Hippocampal formation (tissue), 2 donors: Measurements from ENCODE around the gene NCAM2.

Experiments
- DNase-seq, 2 donors: peaks; one replicate each; lab custom pipeline; 2025; lab: John Stamatoyannopoulos, UW

The NCAM2 gene

DNA sequence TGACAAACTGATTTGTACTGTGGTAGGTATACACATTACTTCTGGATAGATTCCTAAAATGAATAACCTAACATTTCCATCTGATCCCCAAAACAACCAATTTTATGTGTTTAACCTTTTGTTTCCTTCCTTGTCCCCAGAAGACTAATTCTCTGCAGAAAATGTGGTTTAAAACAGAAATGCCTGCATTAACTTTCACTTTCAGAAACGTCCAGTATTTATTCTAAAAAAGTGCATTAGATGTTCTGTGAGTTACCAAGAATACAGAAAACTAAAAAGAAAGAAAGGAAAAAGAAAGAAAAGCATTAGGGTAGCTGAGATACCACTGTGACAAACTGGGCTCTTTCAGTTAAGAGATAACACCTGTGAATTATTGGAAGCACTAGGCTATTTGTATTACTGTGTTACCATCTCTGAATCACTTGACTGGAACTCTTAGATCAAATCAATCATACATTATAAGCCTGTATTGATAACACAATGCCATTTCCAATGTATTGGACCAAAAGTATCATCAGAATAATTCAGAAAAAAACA lies 177.7 kb downstream of the NCAM2 start:
- DNase-seq = no peak

DNA sequence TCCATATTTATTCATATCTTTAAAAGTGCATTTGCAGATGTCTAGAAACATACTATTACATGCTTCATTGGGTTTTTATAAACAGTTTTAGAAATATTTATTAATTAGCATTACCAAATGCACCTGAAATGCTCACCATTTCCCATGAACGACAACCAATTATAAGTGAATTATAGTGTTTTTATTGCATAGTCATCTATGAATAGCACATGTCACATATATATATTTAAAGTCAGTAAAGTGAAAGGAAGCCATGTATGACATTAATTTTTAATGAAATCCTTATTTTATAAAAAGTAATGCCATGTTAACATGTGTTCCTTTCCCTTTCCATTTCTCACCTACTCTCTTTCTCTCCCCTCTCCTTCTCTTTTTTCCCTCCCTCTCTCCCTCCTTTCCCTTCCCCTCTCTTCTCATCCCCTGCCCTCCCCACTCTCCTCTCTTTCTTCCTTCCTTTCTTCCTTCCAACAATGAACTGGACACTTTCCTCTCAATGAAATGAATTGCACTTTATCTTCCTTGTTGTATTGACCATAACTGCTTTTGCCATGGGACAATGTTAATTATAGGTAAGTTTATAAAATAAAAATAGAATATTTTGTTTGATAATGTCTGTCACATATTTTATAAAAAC lies 179.3 kb downstream of the NCAM2 start:
- DNase-seq = no peak

DNA sequence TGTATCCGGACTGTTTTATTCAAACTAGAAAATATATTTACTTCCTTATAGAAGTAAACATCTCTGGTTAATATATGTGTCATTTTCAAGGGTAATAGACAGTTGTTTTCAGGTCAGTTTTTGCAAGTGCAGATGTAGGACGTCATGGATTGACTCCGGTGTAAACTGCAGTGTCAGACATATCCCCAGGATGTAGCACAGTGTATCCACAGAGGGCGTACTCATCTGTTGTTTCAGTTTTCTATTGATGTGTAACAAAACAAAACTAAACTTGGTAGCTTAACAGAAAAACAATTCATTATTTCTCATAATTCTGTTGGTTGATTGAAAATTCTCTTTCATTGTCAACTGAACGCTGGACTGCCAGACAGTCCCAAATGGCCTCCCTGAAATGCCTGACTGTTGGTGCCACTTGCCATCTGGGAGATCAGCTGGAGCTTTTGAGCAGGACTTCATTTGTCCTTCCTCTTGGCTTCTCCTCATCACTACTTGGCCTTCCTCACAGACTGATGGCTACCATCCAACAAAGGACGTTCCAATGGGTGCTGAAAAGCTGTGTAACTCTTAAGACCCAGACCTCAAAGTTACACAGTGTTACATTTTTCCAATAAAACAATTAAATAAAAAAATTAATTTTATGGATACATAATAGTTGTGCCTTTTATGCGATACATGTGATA lies 181.6 kb downstream of the NCAM2 start:
- DNase-seq = no peak

DNA sequence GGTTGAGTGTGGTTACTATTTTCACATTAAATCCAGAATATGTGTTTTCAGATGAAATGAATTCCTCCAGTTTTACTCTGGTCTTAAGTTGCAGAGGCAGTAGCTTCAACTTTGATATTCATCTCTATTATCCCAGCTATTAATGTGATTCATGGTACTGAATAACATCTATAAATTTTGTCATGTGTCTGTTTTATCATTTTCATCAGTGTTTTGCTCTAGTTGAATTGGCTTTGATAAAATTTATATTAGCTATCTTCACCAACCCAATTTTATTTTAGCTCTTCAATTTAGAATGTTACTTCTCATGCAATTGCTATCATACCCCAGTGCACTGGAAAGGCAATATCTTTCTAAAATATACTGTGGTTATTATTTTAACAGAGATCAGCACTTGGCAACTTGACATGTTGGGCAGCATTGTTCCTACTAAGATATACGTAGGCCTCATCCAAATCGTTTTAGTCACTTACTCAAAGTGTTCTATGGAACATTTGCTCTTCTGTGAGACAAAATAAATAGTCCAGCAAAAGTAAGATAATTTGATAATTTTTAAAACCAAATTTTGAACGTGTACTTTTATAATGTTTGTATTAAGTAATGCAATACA lies 184.3 kb downstream of the NCAM2 start:
- DNase-seq = no peak

DNA sequence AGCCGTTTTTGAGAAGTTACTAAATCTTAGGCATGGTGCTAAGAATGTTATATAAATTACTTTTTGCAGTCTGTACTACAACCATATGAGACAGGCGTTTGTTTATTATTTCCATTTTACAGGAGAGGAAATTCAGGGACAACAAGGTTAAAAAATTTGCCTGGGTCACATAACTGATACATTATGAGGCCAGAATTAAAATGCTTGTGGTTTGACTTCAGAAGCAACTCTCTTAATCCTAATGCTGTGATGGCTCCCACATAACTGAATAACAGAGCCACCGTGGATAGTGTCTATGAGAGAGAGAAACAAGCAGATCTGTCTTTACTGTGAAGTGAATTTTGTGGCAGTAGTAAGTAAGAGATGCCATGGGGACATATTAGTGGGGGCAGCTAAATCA lies 184.9 kb downstream of the NCAM2 start:
- DNase-seq = no peak

DNA sequence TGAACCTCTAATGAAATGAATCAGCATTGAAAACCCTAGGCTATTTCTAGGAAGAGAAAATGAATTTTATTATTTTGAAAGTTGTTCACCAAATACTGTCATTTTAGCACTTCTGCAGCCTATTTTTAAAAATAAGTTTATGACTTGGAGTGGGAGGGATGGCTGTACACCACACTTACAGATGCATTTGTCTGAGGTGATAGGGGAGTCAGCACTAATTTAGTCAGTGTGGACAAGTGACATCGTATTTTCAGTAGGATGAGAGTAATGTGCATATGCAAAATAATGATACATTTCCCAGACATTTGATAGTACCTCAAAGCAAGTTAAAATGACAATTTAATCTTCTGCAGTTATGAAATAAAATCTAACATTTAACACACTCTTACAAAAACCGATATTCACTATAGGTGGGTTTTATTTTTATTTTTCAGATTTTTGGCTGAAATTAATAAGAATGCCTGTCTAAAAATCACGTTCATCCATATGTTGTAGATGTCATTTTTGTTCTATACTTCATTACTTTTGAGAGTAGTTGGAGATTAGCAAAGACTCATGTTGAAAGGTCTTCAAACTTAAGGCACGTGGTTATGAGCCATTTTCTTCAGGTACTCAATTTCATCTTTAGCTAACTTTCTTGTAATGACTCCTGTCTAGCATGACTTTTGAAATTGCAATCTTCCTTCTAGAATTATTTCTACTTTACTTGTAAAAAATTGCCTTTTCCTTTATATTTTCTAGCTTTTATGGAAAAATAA lies 186.7 kb downstream of the NCAM2 start:
- no peak for DNase-seq

DNA sequence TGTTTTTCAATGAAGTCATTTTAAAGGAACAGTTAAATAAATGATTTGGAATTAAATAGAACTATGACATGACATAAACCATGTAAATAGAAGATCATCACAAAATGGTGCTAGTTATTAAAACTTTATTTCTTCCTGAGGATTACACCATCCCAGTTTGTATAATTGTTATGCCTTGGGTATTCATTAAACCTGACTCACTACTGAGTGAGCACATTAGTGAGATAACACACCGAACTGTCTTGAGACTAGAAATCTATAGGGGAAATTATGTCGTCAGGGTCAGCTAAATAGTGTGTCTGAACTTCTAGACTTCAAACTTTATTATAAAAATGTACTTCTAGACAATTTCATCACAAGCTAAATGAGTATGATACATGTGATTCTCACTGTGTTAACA lies 189.4 kb downstream of the NCAM2 start:
- no peak for DNase-seq

DNA sequence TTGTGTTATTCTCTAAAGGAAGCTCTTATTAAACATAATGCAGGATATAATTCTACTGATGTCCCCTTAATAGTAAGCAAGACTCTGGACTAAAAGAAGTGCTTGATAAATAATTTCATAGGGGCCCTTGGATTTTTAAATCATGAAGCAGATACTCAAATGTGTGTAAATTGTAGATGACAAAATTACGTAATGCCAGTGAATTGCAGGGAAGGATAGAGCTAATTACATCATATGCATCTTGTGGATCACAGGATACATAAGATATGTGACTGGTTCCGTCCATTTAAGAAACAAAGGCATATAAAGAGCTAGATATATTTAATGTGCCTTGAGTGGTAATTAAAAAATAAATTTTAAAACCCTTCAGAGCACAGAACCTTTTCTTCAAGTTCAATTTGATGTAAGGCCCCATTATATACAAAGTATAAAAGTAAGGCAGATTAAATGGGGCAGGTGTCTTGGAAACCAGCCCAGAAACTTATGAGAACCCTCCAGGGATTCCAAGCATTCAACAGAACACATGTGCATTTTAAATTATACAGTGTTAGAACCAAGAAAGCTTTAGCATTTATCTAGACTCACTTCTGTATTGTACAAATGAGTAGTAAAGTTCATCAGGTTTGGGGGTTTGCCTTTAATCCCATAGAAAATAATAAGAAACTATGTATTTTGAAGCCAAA lies 190.4 kb downstream of the NCAM2 start:
- DNase-seq = no peak

DNA sequence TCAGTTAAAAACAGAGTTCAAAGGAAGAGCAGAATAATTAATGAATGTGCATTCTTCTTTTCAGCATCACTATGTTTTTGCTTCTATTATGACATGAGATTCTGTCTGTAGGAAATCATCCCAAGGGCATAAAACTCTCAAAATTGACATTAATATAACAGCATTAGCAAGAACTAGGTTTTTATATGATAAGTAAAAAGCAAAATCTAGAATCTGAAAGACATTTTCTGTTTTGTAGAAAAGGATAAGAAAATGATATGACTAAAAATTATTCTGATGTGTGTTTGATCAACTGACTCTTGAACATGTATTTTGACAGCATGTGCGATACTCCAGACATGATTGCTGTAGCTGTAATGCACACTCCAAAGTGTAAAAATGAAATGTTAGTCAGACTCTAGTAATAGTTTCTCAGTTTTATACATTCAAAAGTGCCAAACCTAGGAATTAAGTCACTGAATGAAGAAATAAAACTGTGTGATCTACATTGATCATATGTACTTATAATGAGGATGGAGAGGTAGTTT lies 197.3 kb downstream of the NCAM2 start:
- no peak for DNase-seq

DNA sequence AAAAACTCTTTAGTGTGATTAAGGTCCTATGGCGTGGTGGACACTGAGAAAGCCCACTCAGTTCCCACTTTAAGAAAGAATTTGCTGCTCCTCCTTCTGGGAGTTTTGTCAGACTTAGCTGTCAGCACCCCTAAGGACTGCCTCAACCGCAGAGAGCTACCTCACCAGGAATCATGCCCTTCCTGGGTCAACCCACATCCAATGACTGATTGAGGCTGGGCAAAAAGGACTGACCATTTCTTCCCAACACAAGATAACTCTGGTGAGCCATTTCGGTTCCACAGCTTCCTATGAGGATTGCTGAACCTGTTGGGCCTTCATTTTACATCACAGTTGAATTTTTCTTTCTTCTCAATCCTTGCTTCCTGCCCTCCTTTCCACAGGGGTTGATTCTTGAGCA lies 197.9 kb downstream of the NCAM2 start:
- DNase-seq = no peak

DNA sequence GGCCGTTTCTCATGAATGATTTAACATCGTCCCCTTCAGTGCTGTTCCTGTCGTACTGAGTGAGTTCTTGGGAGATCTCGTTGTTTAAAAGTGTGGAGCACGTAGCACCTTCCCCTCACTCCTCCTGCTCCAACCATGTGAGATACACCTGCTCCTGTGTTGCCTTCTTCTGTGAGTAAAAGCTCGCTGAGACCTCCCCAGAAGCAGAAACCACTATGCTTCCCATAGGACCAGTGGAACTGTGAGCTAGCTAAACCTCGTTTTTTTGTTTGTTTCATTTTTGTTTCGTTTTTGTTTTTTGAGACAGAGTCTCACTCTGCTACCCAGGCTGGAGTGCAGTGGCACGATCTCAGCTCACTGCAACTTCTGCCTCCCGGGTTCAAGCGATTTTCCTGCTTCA lies 198.6 kb downstream of the NCAM2 start:
- DNase-seq = no peak

DNA sequence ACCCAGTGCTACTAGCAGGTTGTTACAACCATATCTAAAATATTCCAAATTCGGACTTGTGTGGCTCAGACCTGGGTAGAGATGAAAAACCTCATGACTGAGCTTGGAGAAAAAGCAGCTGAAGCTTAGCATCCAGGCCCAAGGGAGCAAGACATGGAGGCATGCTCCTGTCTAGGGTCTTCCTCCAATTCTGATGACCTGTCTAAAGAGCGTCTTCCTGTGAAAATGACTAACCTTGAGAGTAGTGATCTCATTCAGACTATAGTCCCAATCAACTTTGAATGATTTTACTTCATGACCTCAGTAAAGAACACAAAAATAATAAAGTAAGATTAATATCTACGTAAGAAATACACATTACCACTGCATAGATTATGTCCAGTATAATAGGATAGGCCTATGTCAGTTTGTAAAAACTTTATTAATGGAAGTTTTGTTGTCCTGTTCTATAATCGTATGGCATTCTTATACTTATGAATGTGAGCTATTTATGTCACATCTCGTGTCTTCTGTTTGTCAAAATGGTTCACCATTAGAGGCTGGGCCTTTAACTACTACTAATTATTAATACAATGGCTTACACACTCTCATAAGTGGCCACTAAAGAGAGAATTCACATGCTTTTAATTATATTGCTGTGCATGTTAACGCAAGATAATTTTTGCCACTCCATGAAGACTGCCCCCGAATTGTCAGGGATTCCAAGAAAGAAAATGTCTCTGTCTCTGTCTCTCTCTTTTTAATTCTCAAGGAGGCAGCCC lies 201.3 kb downstream of the NCAM2 start:
- no peak for DNase-seq

DNA sequence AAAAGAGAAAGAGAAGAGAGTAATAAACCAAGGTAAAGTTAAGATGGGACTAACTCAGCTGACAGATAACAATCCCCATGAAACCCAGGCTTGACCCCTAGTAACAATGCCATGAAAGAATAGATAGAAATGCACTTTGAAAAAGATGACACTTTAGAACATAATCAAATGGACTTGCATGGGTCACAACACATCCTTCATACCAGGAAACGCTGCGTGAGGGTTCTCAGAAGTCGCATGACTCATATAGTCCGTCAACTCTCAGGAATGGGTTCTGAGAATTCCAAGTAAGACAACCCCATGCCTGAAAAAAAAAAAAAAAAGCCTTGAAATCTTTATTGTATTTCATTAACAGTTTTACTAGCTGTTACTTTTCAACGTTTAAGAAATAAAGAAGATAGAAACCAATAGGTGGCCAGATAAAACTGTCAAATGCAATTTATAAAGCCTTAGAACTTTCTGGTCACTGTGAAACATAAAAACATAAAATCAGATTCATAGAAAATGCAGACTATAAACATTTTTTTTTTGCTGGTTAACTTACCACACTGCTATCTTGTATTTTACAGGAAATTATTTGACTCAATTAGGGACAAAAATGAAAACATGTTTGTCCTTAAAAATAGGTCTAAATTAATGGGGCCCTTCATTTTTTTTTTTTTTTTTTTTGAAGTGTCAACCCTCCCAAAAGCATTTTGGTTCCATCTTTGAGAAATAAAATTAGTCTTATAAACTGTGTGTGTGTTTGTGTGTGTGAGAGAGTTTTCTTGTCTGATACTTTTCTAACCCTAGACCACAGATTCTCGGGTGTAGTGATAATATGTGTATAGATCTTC lies 202.1 kb downstream of the NCAM2 start:
- DNase-seq = no peak

DNA sequence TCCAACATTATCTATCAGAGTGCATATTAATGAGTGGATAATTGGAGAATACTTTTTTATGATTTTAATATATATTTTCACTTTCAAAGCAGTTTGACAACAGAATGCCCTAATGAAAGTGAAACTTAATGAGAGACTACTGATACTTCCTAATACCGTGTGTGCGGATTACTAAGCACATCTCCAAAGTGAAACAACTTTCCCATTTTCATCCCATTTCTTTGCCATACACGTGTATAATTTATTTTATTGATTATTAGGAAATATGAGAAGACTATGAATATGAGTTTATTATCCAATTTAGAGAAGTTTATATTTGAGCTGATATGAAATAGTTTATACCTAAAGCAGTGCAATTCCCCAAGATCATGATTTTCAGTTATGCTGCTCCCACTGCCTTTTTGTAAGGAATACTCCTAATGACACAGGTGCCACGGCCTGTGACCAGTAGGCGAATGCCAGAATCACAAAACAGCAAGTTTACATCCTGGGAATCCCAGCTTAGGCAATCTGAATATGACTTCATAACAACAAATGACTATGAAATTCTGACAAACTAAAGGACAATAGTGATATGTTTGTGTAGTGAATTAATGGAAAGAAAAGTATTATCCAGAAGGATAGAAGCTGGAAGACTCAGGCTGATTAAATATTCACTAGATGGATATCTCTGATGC lies 202.9 kb downstream of the NCAM2 start:
- DNase-seq = no peak

DNA sequence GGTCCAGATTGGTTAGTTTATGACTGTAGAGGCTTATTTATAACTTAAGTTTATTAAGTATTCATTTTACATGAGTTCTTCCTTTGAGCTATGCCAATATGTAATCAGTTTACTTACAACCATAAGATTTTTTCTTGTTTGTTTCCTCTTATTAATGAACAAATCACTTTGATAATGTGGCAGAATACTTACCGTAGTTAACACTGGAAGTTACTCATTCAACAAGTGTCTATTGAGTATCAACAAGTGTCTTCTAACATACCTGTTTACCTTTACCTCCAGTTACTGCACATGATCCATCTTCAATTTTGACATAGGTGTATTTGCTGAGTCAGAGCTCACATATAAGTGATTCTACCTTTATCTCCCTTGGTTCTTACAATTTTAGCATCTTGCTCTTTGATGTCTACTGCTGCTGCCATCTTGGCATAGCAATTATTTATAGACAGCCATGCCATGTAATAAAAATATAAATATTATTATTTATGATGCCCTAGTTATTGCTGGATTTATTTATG lies 205.7 kb downstream of the NCAM2 start:
- no peak for DNase-seq

DNA sequence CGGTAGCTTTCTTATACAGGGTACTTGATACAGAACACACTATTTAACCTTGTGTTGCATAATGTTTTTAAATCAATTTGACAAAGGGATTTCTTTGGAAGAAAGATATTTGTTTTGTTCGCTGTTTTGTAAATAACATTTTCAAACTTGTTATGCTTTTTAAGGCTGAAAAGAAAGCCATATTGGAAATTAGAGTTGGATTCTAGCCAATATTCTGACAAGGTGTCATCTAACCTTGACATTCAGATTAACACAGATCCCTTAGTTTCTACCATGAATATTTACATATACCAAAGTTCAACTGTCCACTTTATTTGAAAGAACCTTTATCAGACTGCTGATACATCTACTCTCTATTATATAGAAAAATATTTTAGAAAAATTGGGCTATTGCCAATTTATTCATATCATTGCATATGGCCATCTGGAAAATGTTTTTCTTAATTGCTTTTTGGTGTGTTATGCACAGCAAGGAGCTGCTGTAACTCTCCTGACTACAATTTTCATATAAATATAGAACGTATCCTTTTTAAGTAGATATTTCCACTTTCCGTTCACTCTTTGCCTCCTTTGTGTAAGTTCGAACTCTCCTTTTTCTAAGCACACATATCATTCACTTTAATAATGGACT lies 206.3 kb downstream of the NCAM2 start:
- no peak for DNase-seq

DNA sequence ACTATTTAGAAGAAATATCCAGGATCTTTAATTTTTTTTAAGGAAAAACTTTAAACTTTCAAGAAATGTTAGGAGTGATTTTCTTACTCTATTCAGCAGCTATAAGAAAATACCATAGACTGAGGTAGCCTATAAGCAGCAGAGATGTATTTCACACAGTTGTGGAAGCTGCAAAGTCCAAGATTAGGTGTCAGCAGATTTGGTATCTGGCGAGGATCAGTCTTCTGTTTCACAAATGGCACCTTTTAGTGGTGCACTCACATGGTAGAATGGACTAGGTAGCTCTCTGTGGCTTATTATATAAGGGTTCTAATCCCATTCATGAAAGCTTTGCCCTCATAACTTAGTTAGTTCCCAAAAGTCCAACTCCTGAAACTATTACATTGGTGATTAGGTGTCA lies 207.4 kb downstream of the NCAM2 start:
- DNase-seq = no peak

DNA sequence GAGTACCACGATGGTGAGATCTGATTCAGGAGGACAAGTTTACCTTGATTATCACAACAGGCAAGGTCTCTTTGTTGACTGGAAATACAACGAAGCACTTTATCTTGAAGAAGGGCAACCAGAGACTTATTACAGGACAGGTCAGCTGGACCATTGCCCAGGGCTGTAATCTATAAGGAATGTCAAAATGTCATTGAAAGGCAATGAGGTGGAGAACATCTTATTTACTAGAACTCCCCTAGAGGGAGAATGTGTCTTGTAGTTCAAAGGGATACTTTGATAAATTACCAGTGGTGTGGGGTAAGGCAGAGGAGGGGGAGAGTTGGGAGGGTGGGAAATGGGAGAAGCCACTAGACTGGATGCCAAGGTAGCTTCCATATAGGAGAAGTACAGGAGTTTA lies 212.3 kb downstream of the NCAM2 start:
- DNase-seq = no peak

DNA sequence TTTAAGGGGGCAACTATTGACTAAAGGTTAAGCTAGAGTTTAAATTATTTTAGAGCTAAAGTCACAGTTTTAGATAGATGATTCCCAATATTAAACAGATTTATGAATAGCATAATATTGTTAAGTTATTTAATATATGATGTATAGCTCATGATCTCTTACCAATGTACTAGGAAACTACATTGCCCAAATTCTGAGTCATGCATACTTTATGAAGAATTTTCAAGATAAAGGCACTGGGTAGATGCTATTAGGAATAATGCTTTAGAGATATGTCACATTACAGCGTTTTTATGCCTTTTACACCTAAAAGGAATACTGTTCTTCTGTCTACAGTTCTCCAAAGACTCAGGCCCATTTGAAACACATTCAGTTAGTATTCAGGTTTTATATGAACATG lies 215.1 kb downstream of the NCAM2 start:
- DNase-seq = no peak
